Adipocyte (in vitro differentiated cells): ENCODE measurements around the gene PARP15.
"Not testable (repeated sequence)": the region's sequence is repeated elsewhere in the genome, so short reads cannot be mapped to it uniquely, and the experiment has no call there.

Experiments used
- DNase-seq: peaks from one replicate; pipeline ENCODE4 v3.0.0-alpha.2; 2015; ENCODE audit warnings: low read depth
- H3K27me3 ChIP-seq: replicated peaks from 2 replicates; pipeline ENCODE4 v1.7.0; 2013; ENCODE audit warnings: mild to moderate bottlenecking, low read length, moderate library complexity; ENCODE audit not compliant: control insufficient read depth, insufficient read depth
- H3K36me3 ChIP-seq: 2 replicates; pipeline ENCODE4 v1.7.0; 2013; ENCODE audit warnings: low read length, mild to moderate bottlenecking, moderate library complexity; ENCODE audit not compliant: control insufficient read depth, insufficient read depth, severe bottlenecking
- H3K4me1 ChIP-seq: 2 replicates; pipeline ENCODE4 v1.7.0; 2013; ENCODE audit warnings: mild to moderate bottlenecking, low read length, moderate library complexity; ENCODE audit not compliant: control insufficient read depth, insufficient read depth
- H3K4me3 ChIP-seq: 2 replicates; pipeline ENCODE4 v1.7.0; 2013; ENCODE audit warnings: mild to moderate bottlenecking, low read length, moderate library complexity
- H3K9ac ChIP-seq: 2 replicates; pipeline ENCODE4 v1.7.0; 2013; ENCODE audit warnings: mild to moderate bottlenecking, low read length, moderate library complexity
- H3K9me3 ChIP-seq: 2 replicates; pipeline ENCODE4 v1.7.0; 2013; ENCODE audit warnings: mild to moderate bottlenecking, low read length, moderate library complexity; ENCODE audit not compliant: control insufficient read depth

The PARP15 gene

DNA sequence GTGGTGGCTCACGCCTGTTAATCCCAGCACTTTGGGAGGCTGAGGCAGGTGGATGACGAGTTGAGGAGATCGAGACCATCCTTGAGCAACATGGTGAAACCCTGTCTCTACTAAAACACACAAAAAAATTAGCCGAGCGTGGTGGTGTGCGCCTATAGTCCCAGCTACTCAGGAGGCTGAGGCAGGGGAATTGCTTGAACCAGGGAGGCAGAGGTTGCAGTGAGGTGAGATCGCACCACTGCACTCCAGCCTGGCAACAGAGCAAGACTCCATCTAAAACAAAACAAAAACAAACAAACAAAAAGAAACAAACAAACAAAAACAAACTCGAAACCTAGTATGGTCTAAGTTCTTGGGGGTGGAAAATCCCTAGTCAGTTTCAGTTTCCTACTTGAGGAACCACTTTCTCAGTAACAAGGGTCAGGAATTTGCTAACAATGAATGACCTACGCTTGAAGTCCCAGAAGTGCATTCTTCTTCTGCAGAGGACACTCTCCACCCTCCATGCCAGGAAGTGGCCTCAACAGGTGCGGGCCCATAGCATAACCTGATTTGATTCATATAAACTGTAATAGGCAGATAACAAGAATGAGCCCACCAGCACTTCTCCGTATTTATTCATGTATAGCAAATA lies 105.4 kb downstream of the PARP15 start:
- DNase-seq, H3K36me3 ChIP-seq, H3K9ac ChIP-seq, H3K27me3 ChIP-seq, H3K4me3 ChIP-seq, H3K9me3 ChIP-seq: not testable (repeated sequence)
- peaks cover 17% of the 10 kb centered on the region for H3K4me1 ChIP-seq

DNA sequence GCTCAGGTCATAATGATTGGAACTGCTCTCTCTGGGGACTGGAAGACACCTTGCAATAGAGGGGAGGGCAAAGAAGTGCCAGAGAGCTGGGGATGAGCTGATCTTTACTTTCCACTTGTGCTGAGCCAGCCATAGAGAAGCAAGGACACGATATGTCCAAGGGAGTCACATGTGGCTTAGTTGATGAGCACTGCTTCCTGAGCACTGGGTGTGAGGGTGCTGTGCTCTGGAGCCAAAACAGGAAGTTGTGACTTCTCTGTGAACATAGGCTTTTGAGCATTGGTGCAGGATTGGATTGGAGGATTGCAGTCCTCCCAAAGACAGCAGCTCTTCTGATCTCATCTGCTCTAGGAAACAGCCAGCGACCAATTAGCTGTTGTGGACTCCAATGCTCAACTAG lies 109.8 kb downstream of the PARP15 start:
- H3K9ac ChIP-seq = no peak overlapping the region
- H3K4me3 ChIP-seq = no peak overlapping the region
- H3K27me3 ChIP-seq = no peaks in the 10 kb centered on the region
- no peaks in the 10 kb centered on the region for H3K4me1 ChIP-seq
- H3K9me3 ChIP-seq = no peaks in the 10 kb centered on the region
- H3K36me3 ChIP-seq = peaks cover 6% of the 10 kb centered on the region
- DNase-seq = no peak
